HepG2 (cell line): ENCODE measurements around the gene GNAS. TPM values are rescaled to one million over a fixed set of nuclear protein-coding genes. Genes with fewer than 3 reads are reported as not detected.

ENCODE experiments used
- ATAC-seq: fragments of 200-7000 bp; cut with Tn5 transposase; 3 replicates; pipeline ENCODE4 v1.9.1; 2020; ENCODE audit warnings: mild to moderate bottlenecking, moderate library complexity
- BruUV-seq: library from RNA; stranded (reverse); fragments of 400-500 nt; replicated peaks from 2 replicates; lab custom pipeline; 2021; lab: Mats Ljungman, UMichigan
- CTCF ChIA-PET: fragments of 300-600 bp; formaldehyde crosslinking; extraction: SDS; loops from one replicate; lab custom pipeline; 2021; ENCODE audit warnings: low total read pairs, inconsistent platforms, low intra/inter-chr PET ratio; lab: Yijun Ruan, JAX
- POLR2A ChIA-PET: fragments of 350-600 bp; sonication (Branson Sonifier 250); formaldehyde crosslinking; loops from one replicate; lab custom pipeline; 2020; ENCODE audit warnings: antibody characterized with exemption, inconsistent platforms; lab: Yijun Ruan, JAX
- DNase-seq: peaks from one replicate; pipeline ENCODE4 v3.0.0-alpha.2; 2015; ENCODE audit warnings: low spot score
- FAIRE-seq: peaks from 3 replicates; lab custom pipeline; 2011; peaks lifted over from hg19 to GRCh38; lab: Jason Lieb, UNC
- H2AFZ ChIP-seq: one replicate; pipeline ENCODE4 v1.6.1; 2011; ENCODE audit warnings: low read length, inconsistent platforms
- H3K27ac ChIP-seq: fragments of 300-600 bp; 3 replicates; pipeline ENCODE4 v1.8.0; 2011; ENCODE audit warnings: mixed run types, mild to moderate bottlenecking, mixed read lengths, low read length, inconsistent platforms; ENCODE audit not compliant: insufficient read depth; ENCODE audit errors: extremely low read length
- H3K27me3 ChIP-seq, 2 experiments: fragments of 200-600 bp in 1 of 2; 2 replicates in 1 of 2; 3 replicates in 1 of 2; pipeline versions ENCODE4 v1.6.0 to v1.8.0; 2011; ENCODE audit warnings: low read length in 2 of 2, mild to moderate bottlenecking in 2 of 2, moderate library complexity in 2 of 2, inconsistent platforms in 1 of 2; ENCODE audit not compliant: insufficient read depth in 2 of 2, control insufficient read depth in 1 of 2
- H3K36me3 ChIP-seq, 2 experiments: fragments of 200-600 bp in 1 of 2; replicated peaks in 1 of 2; 2 replicates in 1 of 2; 3 replicates in 1 of 2; pipeline versions ENCODE4 v1.5.1 to v1.8.0; 2011; ENCODE audit warnings: low read length in 2 of 2, inconsistent platforms in 1 of 2; ENCODE audit not compliant: insufficient read depth in 2 of 2, control insufficient read depth in 1 of 2
- H3K4me1 ChIP-seq: 2 replicates; pipeline ENCODE4 v1.5.1; 2012; ENCODE audit warnings: low read length, inconsistent platforms; ENCODE audit not compliant: insufficient read depth
- H3K4me2 ChIP-seq: 2 replicates; pipeline ENCODE4 v1.6.0; 2011; ENCODE audit warnings: low read depth, low read length, inconsistent platforms
- H3K4me3 ChIP-seq, 3 experiments: fragments of 200-600 bp in 1 of 3; sonication (generic), shearing (Covaris generic) in 1 of 3; replicated peaks in 1 of 3; 2 replicates each; pipeline ENCODE4 v1.5.1; 2011 to 2016; ENCODE audit warnings: low read length in 3 of 3, inconsistent platforms in 2 of 3, low read depth in 2 of 3, mild to moderate bottlenecking in 2 of 3, control low read depth in 1 of 3, mixed read lengths in 1 of 3; ENCODE audit not compliant: insufficient read depth in 1 of 3
- H3K79me2 ChIP-seq: one replicate; pipeline ENCODE4 v1.6.1; 2011; ENCODE audit warnings: low read length, inconsistent platforms; ENCODE audit not compliant: insufficient read depth
- H3K9ac ChIP-seq: 2 replicates; pipeline ENCODE4 v1.6.0; 2011; ENCODE audit warnings: mild to moderate bottlenecking, low read depth, low read length, inconsistent platforms; ENCODE audit not compliant: insufficient read depth
- H3K9me3 ChIP-seq: 2 replicates; pipeline ENCODE4 v1.5.1; 2012; ENCODE audit warnings: mild to moderate bottlenecking, low read length
- H4K20me1 ChIP-seq: 2 replicates; pipeline ENCODE4 v1.6.0; 2011; ENCODE audit warnings: inconsistent platforms, mild to moderate bottlenecking, low read length, moderate library complexity; ENCODE audit not compliant: insufficient read depth
- ATF7 ChIP-seq, 2 experiments: fragments of 450-650 bp in 1 of 2; sonication (generic) in 1 of 2; formaldehyde crosslinking in 1 of 2; IDR thresholded peaks; 2 replicates each; pipeline versions ENCODE4 v1.4.0 to v1.6.1; 2016 to 2020; ENCODE audit warnings: antibody characterized with exemption in 1 of 2, mild to moderate bottlenecking in 1 of 2, missing genetic modification reagents in 1 of 2
- CREM ChIP-seq, 2 experiments: sonication (generic) in 1 of 2; formaldehyde crosslinking in 1 of 2; IDR thresholded peaks; 2 replicates each; pipeline versions ENCODE4 v1.4.0 to v1.6.1; 2016 to 2020; ENCODE audit warnings: antibody characterized with exemption in 1 of 2, mild to moderate bottlenecking in 1 of 2, missing genetic modification reagents in 1 of 2
- DNMT1 ChIP-seq: sonication (generic); formaldehyde crosslinking; IDR thresholded peaks from 2 replicates; pipeline ENCODE4 v1.5.1; 2020; ENCODE audit warnings: mild to moderate bottlenecking, missing genetic modification reagents
- HNF4G ChIP-seq, 2 experiments: sonication (generic) in 1 of 2; formaldehyde crosslinking in 1 of 2; IDR thresholded peaks; 2 replicates each; pipeline versions ENCODE4 v1.4.0 to v1.6.1; 2011 to 2020; ENCODE audit warnings: borderline replicate concordance in 2 of 2, low read depth in 2 of 2, mild to moderate bottlenecking in 2 of 2, low read length in 1 of 2, missing genetic modification reagents in 1 of 2, moderate library complexity in 1 of 2
- MAFF ChIP-seq: IDR thresholded peaks from 2 replicates; pipeline ENCODE4 v1.6.1; 2011; ENCODE audit warnings: low read depth, low read length, improper control_type of control experiment
- MAFK ChIP-seq, 2 experiments: IDR thresholded peaks in 1 of 2; conservative IDR thresholded peaks in 1 of 2; 2 replicates each; pipeline ENCODE4 v1.6.1; 2011; ENCODE audit warnings: improper control_type of control experiment in 2 of 2, low read length in 2 of 2
- MYNN ChIP-seq: sonication (generic); formaldehyde crosslinking; IDR thresholded peaks from 2 replicates; pipeline ENCODE4 v1.4.0; 2020; ENCODE audit warnings: mild to moderate bottlenecking, low read depth, missing genetic modification reagents
- NRL ChIP-seq: sonication (generic); formaldehyde crosslinking; IDR thresholded peaks from 2 replicates; pipeline ENCODE4 v1.5.0; 2020; ENCODE audit warnings: missing genetic modification reagents, mild to moderate bottlenecking, moderate library complexity, borderline replicate concordance
- RAD21 ChIP-seq: fragments of 450-650 bp; formaldehyde crosslinking; IDR thresholded peaks from 2 replicates; pipeline ENCODE4 v1.5.0; 2020; ENCODE audit warnings: mild to moderate bottlenecking
- SIX1 ChIP-seq: sonication (generic); formaldehyde crosslinking; IDR thresholded peaks from 2 replicates; pipeline ENCODE4 v1.4.0; 2020; ENCODE audit warnings: missing genetic modification reagents, borderline replicate concordance
- SMC3 ChIP-seq: IDR thresholded peaks from 2 replicates; pipeline ENCODE4 v1.6.1; 2011; ENCODE audit warnings: low read length, improper control_type of control experiment
- SRSF4 ChIP-seq: fragments of 200-400 bp; formaldehyde crosslinking; IDR thresholded peaks from one replicate; pipeline ENCODE4 v1.6.1; 2018; ENCODE audit warnings: mild to moderate bottlenecking, low read depth, low read length, moderate library complexity; ENCODE audit not compliant: poor library complexity, severe bottlenecking
- TCF12 ChIP-seq, 2 experiments: fragments of 450-650 bp in 1 of 2; sonication (generic) in 1 of 2; formaldehyde crosslinking in 1 of 2; IDR thresholded peaks; 2 replicates each; pipeline versions ENCODE4 v1.6.1 to v1.8.0; 2017 to 2022; ENCODE audit warnings: antibody characterized with exemption in 1 of 2, mild to moderate bottlenecking in 1 of 2, missing genetic modification reagents in 1 of 2, moderate library complexity in 1 of 2
- ZNF207 ChIP-seq: fragments of 450-650 bp; IDR thresholded peaks from 2 replicates; pipeline ENCODE4 v1.6.1; 2016; ENCODE audit warnings: antibody characterized with exemption, borderline replicate concordance
- ZNF337 ChIP-seq: sonication (generic); formaldehyde crosslinking; IDR thresholded peaks from 2 replicates; pipeline ENCODE4 v1.5.1; 2020; ENCODE audit warnings: missing genetic modification reagents, low read depth, mild to moderate bottlenecking, borderline replicate concordance
- ZNF430 ChIP-seq: sonication (generic); formaldehyde crosslinking; IDR thresholded peaks from 2 replicates; pipeline ENCODE4 v1.9.0; 2021; ENCODE audit warnings: mild to moderate bottlenecking, missing genetic modification reagents
- ZNF7 ChIP-seq: IDR thresholded peaks from 2 replicates; pipeline ENCODE4 v1.6.1; 2016; ENCODE audit warnings: missing biosample characterization, missing genetic modification reagents
- ZNF703 ChIP-seq: sonication (generic); formaldehyde crosslinking; IDR thresholded peaks from 2 replicates; pipeline ENCODE4 v1.5.1; 2020; ENCODE audit warnings: missing genetic modification reagents, mild to moderate bottlenecking, moderate library complexity, borderline replicate concordance
- WGBS: methylation state at CpG from one replicate; pipeline ENCODE4 v1.1.6; 2017; ENCODE audit warnings: low lambda C conversion rate; 5-methylcytosine and 5-hydroxymethylcytosine counted together
- in situ Hi-C: cut with HindIII; loops from 2 replicates; pipeline ENCODE4 v1.10.0; 2017; ENCODE audit warnings: low pct_unique_long_range_greater_than_20kb; ENCODE audit not compliant: extremely low pct_ligation_motif_present
- intact Hi-C: fragments of 100-400 bp; cut with micrococcal nuclease; formaldehyde crosslinking; loops from one replicate; pipeline ENCODE4 v1.10.0; 2022; ENCODE audit not compliant: unreplicated experiment
- polyA plus RNA-seq, 8 experiments: library from polyadenylated mRNA; depleted of rRNA in 3 of 8; stranded (reverse) in 7 of 8; unstranded in 1 of 8; fragments of >200 nt; fragmentation: Illumina TruSeq in 4 of 8; extraction: Trizol in 4 of 8; gene quantifications; 2 replicates each; pipeline versions ENCODE4 v1.2.1 to v1.2.3, GENCODE V29; 2011 to 2016; ENCODE audit warnings: low read depth in 4 of 8, missing spikeins in 1 of 8, mixed read lengths in 1 of 8; ENCODE audit not compliant: insufficient read depth in 1 of 8
- total RNA-seq, 5 experiments: library from RNA; depleted of rRNA; stranded (reverse); fragments of >200 nt; fragmentation: Illumina TruSeq; extraction: Trizol; gene quantifications; 2 replicates each; pipeline ENCODE4 v1.2.3, GENCODE V29; 2016; ENCODE audit warnings: low read depth in 1 of 5
- TF ChIP-seq, protein P1 (sequence below): sonication (generic); formaldehyde crosslinking; IDR thresholded peaks from 2 replicates; pipeline ENCODE4 v1.5.0; 2020; ENCODE audit warnings: mild to moderate bottlenecking, missing genetic modification reagents, moderate library complexity
- TF ChIP-seq, protein P2 (sequence below): IDR thresholded peaks from 2 replicates; pipeline ENCODE4 v1.6.1; 2016; ENCODE audit warnings: low read depth, control low read depth

GNAS gene
- total and polyA plus RNA-seq, 2 of the 13 experiments (the other 11 are each of a cell fraction or from before 2014, with no cell fraction given): 407 to 1,008 TPM

DNA sequence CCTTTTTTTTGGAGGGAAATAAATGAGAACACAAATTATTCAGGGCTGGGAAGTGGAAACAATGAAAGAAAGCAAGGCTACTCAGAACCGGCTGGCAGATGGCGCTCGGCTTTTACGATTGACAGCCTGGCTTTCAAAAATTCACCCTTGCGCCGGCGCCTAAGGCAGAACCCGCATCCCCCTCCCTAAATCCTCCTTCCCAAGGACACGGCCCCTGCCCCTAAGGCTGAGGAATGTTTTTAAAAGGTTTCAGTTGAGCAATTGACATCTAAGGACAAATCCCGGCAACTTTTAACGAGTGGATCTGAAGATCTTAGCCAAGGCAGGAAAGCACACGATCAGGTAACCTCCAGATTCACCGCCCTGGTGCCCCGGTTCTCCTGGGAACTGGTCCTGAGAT, 16.3 kb downstream of the GNAS start (continued):
- TF ChIP-seq, protein P1, sequence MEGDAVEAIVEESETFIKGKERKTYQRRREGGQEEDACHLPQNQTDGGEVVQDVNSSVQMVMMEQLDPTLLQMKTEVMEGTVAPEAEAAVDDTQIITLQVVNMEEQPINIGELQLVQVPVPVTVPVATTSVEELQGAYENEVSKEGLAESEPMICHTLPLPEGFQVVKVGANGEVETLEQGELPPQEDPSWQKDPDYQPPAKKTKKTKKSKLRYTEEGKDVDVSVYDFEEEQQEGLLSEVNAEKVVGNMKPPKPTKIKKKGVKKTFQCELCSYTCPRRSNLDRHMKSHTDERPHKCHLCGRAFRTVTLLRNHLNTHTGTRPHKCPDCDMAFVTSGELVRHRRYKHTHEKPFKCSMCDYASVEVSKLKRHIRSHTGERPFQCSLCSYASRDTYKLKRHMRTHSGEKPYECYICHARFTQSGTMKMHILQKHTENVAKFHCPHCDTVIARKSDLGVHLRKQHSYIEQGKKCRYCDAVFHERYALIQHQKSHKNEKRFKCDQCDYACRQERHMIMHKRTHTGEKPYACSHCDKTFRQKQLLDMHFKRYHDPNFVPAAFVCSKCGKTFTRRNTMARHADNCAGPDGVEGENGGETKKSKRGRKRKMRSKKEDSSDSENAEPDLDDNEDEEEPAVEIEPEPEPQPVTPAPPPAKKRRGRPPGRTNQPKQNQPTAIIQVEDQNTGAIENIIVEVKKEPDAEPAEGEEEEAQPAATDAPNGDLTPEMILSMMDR (CRISPR knock-in tag): peak; percentile 78
- TF ChIP-seq RAD21 (CRISPR knock-in tag) (peak; percentile 76), DNMT1 (CRISPR knock-in tag) (no peak), MYNN (CRISPR knock-in tag) (no peak), ZNF337 (CRISPR knock-in tag) (no peak), ZNF430 (CRISPR knock-in tag) (no peak), HNF4G (IDR thresholded peaks at IDR 0.05; ENCODE audit: borderline replicate concordance, low read depth, low read length) (no peak), HNF4G (CRISPR knock-in tag; IDR thresholded peaks at IDR 0.05; ENCODE audit: borderline replicate concordance, low read depth) (no peak), SMC3 (peak; percentile 72)

DNA sequence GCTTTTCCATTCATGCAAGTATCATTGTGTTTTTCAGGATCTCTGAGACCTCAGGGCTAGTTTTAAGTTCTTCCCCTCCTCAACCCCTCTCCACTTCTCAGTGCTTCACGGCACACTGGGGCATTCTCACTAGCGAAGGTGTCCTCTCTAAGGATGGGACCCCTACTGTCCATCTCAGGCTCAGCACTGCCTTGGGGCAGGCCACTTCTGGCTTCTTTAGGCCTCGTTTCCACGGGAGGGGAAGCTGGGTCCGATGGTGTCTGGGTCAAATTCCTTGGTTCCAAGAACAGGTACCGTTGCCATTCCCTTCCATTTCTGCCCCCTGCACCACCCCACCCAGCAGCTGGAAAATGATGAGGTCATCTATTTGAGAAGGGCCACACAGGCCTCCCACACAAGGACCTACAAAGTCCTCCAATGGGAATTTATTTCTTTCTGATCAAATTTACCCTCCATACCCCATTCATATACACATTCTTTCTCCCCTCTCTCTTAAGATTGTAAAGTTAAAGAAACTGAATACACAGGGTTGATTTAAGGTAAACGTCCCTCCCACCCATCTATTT, 17.2 kb downstream of the GNAS start:
- in situ Hi-C loops: loop anchor here (5.0 kb wide), 3 partner anchors 353 to 628 kb away; no protein-coding TSS in a partner anchor
- Histone ChIP-seq H3K4me2 (no peak overlapping the region), H3K4me3 (no peak overlapping the region), H3K79me2 (no peaks in the 10 kb centered on the region), H3K27ac (no peak overlapping the region), H4K20me1 (no peaks in the 10 kb centered on the region), H3K4me1 (peaks cover 9% of the 10 kb centered on the region; the same call in 1 of the 2 replicates), H3K9ac (no peak overlapping the region), H2AFZ (no peak overlapping the region), H3K27me3 (peaks cover 0 to 14% of the 10 kb centered on the region in 2 experiments; a peak in 3 of 5 replicates), H3K9me3 (no peaks in the 10 kb centered on the region), H3K36me3 (no peaks in the 10 kb centered on the region)
- CTCF ChIA-PET: interaction anchor here (0.7 to 3.9 kb wide), 7 partner anchors 11 to 626 kb away, joined by 3 to 80 read pairs (median 9); no protein-coding TSS in a partner anchor
- FAIRE-seq: no peak
- 43% methylated on average over 7 of the region's 7 CpGs for WGBS
- POLR2A ChIA-PET: no interaction called here
- ATAC-seq: peak; percentile 69
- DNase-seq: no peak
- BruUV-seq: no TSS peak
- intact Hi-C loops: loop anchor here (1.0 to 5.0 kb wide), 4 partner anchors 213 to 533 kb away; no protein-coding TSS in a partner anchor
- TF ChIP-seq TCF12 (IDR thresholded peaks at IDR 0.05): no peak
- no peak for TF ChIP-seq TCF12 (CRISPR knock-in tag; IDR thresholded peaks at IDR 0.05)
- TF ChIP-seq ZNF7: no peak
- TF ChIP-seq, protein P2, sequence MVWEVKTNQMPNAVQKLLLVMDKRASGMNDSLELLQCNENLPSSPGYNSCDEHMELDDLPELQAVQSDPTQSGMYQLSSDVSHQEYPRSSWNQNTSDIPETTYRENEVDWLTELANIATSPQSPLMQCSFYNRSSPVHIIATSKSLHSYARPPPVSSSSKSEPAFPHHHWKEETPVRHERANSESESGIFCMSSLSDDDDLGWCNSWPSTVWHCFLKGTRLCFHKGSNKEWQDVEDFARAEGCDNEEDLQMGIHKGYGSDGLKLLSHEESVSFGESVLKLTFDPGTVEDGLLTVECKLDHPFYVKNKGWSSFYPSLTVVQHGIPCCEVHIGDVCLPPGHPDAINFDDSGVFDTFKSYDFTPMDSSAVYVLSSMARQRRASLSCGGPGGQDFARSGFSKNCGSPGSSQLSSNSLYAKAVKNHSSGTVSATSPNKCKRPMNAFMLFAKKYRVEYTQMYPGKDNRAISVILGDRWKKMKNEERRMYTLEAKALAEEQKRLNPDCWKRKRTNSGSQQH (CRISPR knock-in tag): no peak
- TF ChIP-seq NRL (CRISPR knock-in tag): no peak
- TF ChIP-seq ATF7 (IDR thresholded peaks at IDR 0.05): peak; percentile 94
- no peak for TF ChIP-seq ATF7 (CRISPR knock-in tag; IDR thresholded peaks at IDR 0.05)
- no peak for TF ChIP-seq ZNF703 (CRISPR knock-in tag)
- TF ChIP-seq ZNF207: no peak
- no peak for TF ChIP-seq SIX1 (CRISPR knock-in tag)
- peak; percentile 87 to 90 for TF ChIP-seq MAFK (conservative IDR thresholded peaks at IDR 0.05 in 1 of 2, IDR thresholded peaks at IDR 0.05 in 1 of 2; ENCODE audit: low read length in 2 of 2)
- TF ChIP-seq MAFF: peak; percentile 84
- TF ChIP-seq CREM (IDR thresholded peaks at IDR 0.05): no peak
- TF ChIP-seq CREM (CRISPR knock-in tag; IDR thresholded peaks at IDR 0.05): no peak
- no peak for TF ChIP-seq SRSF4
